H1 (cell line): Measurements from ENCODE around the gene PTX4. TPM values are rescaled to one million over a fixed set of nuclear protein-coding genes. Genes with fewer than 3 reads are reported as not detected.
A peak's percentile ranks its signal among the peaks of the same experiment; 100 is the strongest.

ENCODE experiments used
- CTCF ChIA-PET: fragments of 300-600 bp; sonication (Branson Sonifier 250); formaldehyde crosslinking; loops from one replicate; lab custom pipeline; 2021; ENCODE audit not compliant: partially characterized antibody; lab: Charles Lee
- POLR2A ChIA-PET: fragments of 300-600 bp; sonication (Branson Sonifier 250); formaldehyde crosslinking; loops from one replicate; lab custom pipeline; 2021; ENCODE audit warnings: inconsistent platforms; ENCODE audit not compliant: partially characterized antibody; lab: Charles Lee
- DNase-seq, 2 experiments: peaks; one replicate each; pipeline versions ENCODE4 v3.0.0 to v3.0.0-alpha.2; 2010 to 2022; ENCODE audit warnings: low spot score in 2 of 2, low read depth in 1 of 2, mixed read lengths in 1 of 2
- FAIRE-seq: peaks from 2 replicates; lab custom pipeline; 2011; peaks lifted over from hg19 to GRCh38; lab: Jason Lieb, UNC
- H2AFZ ChIP-seq: 2 replicates; pipeline ENCODE4 v1.8.1; 2012; ENCODE audit warnings: low read length, inconsistent platforms
- H2AK5ac ChIP-seq: 2 replicates; pipeline ENCODE4 v1.6.1; 2013; ENCODE audit warnings: low read depth, low read length
- H2BK120ac ChIP-seq: replicated peaks from 2 replicates; pipeline ENCODE3; 2013; ENCODE audit warnings: low read depth, low read length, inconsistent platforms
- H2BK12ac ChIP-seq: 2 replicates; pipeline ENCODE4 v1.6.1; 2013; ENCODE audit warnings: low read depth, low read length
- H2BK15ac ChIP-seq: 2 replicates; pipeline ENCODE4 v1.6.1; 2013; ENCODE audit warnings: low read length
- H2BK20ac ChIP-seq: 2 replicates; pipeline ENCODE4 v1.6.1; 2013; ENCODE audit warnings: low read length
- H2BK5ac ChIP-seq: 2 replicates; pipeline ENCODE4 v1.6.1; 2013; ENCODE audit warnings: low read depth, low read length
- H3K14ac ChIP-seq: 2 replicates; pipeline ENCODE4 v1.6.1; 2013; ENCODE audit warnings: inconsistent platforms; ENCODE audit not compliant: insufficient read length
- H3K18ac ChIP-seq: 2 replicates; pipeline ENCODE4 v1.6.1; 2013; ENCODE audit warnings: low read length; ENCODE audit errors: extremely low read depth
- H3K23ac ChIP-seq: 2 replicates; pipeline ENCODE4 v1.6.1; 2013; ENCODE audit warnings: inconsistent platforms; ENCODE audit not compliant: insufficient read length
- H3K23me2 ChIP-seq: 2 replicates; pipeline ENCODE4 v1.6.1; 2013; ENCODE audit warnings: low read depth, low read length
- H3K27ac ChIP-seq: 2 replicates; pipeline ENCODE4 v1.6.1; 2011; ENCODE audit warnings: low read depth, low read length, inconsistent platforms
- H3K27me3 ChIP-seq, 4 experiments: replicated peaks in 1 of 4; 1 replicate in 1 of 4; 2 replicates in 3 of 4; pipeline versions ENCODE4 v1.6.1 to v1.8.1; 2011 to 2013; ENCODE audit warnings: low read length in 3 of 4, mild to moderate bottlenecking in 3 of 4, inconsistent platforms in 2 of 4, mixed read lengths in 2 of 4, moderate library complexity in 1 of 4; ENCODE audit not compliant: control insufficient read depth in 3 of 4, insufficient read depth in 3 of 4; ENCODE audit errors: extremely low read depth in 1 of 4
- H3K36me3 ChIP-seq, 4 experiments: 2 replicates each; pipeline versions ENCODE4 v1.6.1 to v1.8.1; 2011 to 2013; ENCODE audit warnings: mild to moderate bottlenecking in 4 of 4, low read length in 3 of 4, moderate library complexity in 2 of 4, control low read depth in 1 of 4, inconsistent platforms in 1 of 4; ENCODE audit not compliant: insufficient read depth in 4 of 4, control insufficient read depth in 2 of 4
- H3K4ac ChIP-seq: replicated peaks from 2 replicates; pipeline ENCODE3; 2013; ENCODE audit warnings: low read length, low read depth, mixed read lengths, inconsistent platforms; ENCODE audit not compliant: insufficient read length
- H3K4me1 ChIP-seq, 4 experiments: replicated peaks in 1 of 4; 1 replicate in 1 of 4; 2 replicates in 3 of 4; pipeline versions ENCODE4 v1.6.1 to v1.8.1; 2011 to 2013; ENCODE audit warnings: low read length in 3 of 4, inconsistent platforms in 2 of 4, mixed read lengths in 1 of 4; ENCODE audit not compliant: insufficient read depth in 4 of 4, control insufficient read depth in 3 of 4
- H3K4me2 ChIP-seq, 2 experiments: 2 replicates each; pipeline versions ENCODE4 v1.6.1 to v1.8.1; 2011 to 2013; ENCODE audit warnings: low read depth in 2 of 2, low read length in 2 of 2, control low read depth in 1 of 2, inconsistent platforms in 1 of 2, mild to moderate bottlenecking in 1 of 2; ENCODE audit not compliant: insufficient read depth in 1 of 2
- H3K4me3 ChIP-seq, 4 experiments: fragments of 200-600, 300-600 bp in 1 of 4; sonication (generic), shearing (Covaris generic), sonication (Bioruptor Twin) in 1 of 4; 2 replicates each; pipeline versions ENCODE4 v1.5.1 to v1.8.1; 2011 to 2016; ENCODE audit warnings: low read length in 4 of 4, low read depth in 3 of 4, control low read depth in 2 of 4, inconsistent platforms in 2 of 4, mild to moderate bottlenecking in 2 of 4, mixed read lengths in 1 of 4, moderate library complexity in 1 of 4; ENCODE audit not compliant: insufficient read depth in 2 of 4; ENCODE audit errors: extremely low read depth in 1 of 4
- H3K56ac ChIP-seq: replicated peaks from 2 replicates; pipeline ENCODE3; 2013; ENCODE audit warnings: low read depth, mild to moderate bottlenecking, mixed read lengths, low read length, inconsistent platforms; ENCODE audit not compliant: insufficient read length
- H3K79me1 ChIP-seq: 2 replicates; pipeline ENCODE4 v1.6.1; 2013; ENCODE audit warnings: low read depth, low read length, control low read depth
- H3K79me2 ChIP-seq, 2 experiments: 2 replicates each; pipeline versions ENCODE4 v1.6.1 to v1.8.1; 2012 to 2013; ENCODE audit warnings: low read length in 2 of 2, mild to moderate bottlenecking in 2 of 2, inconsistent platforms in 1 of 2; ENCODE audit not compliant: insufficient read depth in 2 of 2, control insufficient read depth in 1 of 2
- H3K9ac ChIP-seq, 4 experiments: replicated peaks in 1 of 4; 1 replicate in 1 of 4; 2 replicates in 3 of 4; pipeline versions ENCODE4 v1.6.1 to v1.8.1; 2011 to 2013; ENCODE audit warnings: low read depth in 3 of 4, low read length in 3 of 4, control low read depth in 2 of 4, mild to moderate bottlenecking in 2 of 4, moderate library complexity in 2 of 4, inconsistent platforms in 1 of 4; ENCODE audit errors: extremely low read depth in 1 of 4
- H3K9me3 ChIP-seq, 2 experiments: 2 replicates each; pipeline versions ENCODE4 v1.6.1 to v1.8.1; 2012 to 2013; ENCODE audit warnings: mild to moderate bottlenecking in 2 of 2, moderate library complexity in 2 of 2, control low read depth in 1 of 2, inconsistent platforms in 1 of 2, low read depth in 1 of 2, low read length in 1 of 2, mixed read lengths in 1 of 2; ENCODE audit not compliant: insufficient read depth in 2 of 2
- H4K20me1 ChIP-seq, 2 experiments: replicated peaks in 1 of 2; 2 replicates each; pipeline versions ENCODE3 to v1.8.1; 2011 to 2013; ENCODE audit warnings: inconsistent platforms in 2 of 2, low read length in 2 of 2, mild to moderate bottlenecking in 1 of 2; ENCODE audit not compliant: insufficient read depth in 2 of 2, control insufficient read depth in 1 of 2
- H4K5ac ChIP-seq: 2 replicates; pipeline ENCODE4 v1.6.1; 2013; ENCODE audit warnings: low read length, low read depth, mixed read lengths, inconsistent platforms; ENCODE audit not compliant: insufficient read length
- H4K8ac ChIP-seq: 2 replicates; pipeline ENCODE4 v1.8.0; 2013; ENCODE audit warnings: mild to moderate bottlenecking, moderate library complexity, low read length, inconsistent platforms; ENCODE audit not compliant: insufficient read depth; ENCODE audit errors: extremely low read depth
- H4K91ac ChIP-seq: replicated peaks from 2 replicates; pipeline ENCODE3; 2013; ENCODE audit warnings: low read length, mixed read lengths, inconsistent platforms; ENCODE audit not compliant: insufficient read length
- BACH1 ChIP-seq: IDR thresholded peaks from 2 replicates; pipeline ENCODE4 v1.6.1; 2012; ENCODE audit warnings: low read length, improper control_type of control experiment
- BCL11A ChIP-seq, 2 experiments: IDR thresholded peaks; one replicate each; pipeline ENCODE4 v1.6.1; 2011; ENCODE audit warnings: low read depth in 2 of 2, low read length in 2 of 2, mild to moderate bottlenecking in 2 of 2
- CHD1 ChIP-seq: IDR thresholded peaks from 2 replicates; pipeline ENCODE4 v1.6.1; 2012; ENCODE audit warnings: low read depth, low read length, improper control_type of control experiment
- EP300 ChIP-seq, 2 experiments: IDR thresholded peaks; 1 replicate in 1 of 2; 2 replicates in 1 of 2; pipeline ENCODE4 v1.6.1; 2011 to 2012; ENCODE audit warnings: low read depth in 2 of 2, low read length in 2 of 2, mild to moderate bottlenecking in 2 of 2, borderline replicate concordance in 1 of 2, inconsistent platforms in 1 of 2, moderate library complexity in 1 of 2
- EZH2 ChIP-seq: fragments of 200-600 bp; sonication (generic); IDR thresholded peaks from 2 replicates; pipeline ENCODE4 v1.7.1; 2012; ENCODE audit warnings: low read depth, mild to moderate bottlenecking, moderate library complexity, low read length, inconsistent platforms; ENCODE audit not compliant: severe bottlenecking
- HDAC6 ChIP-seq: IDR thresholded peaks from one replicate; pipeline ENCODE4 v1.7.1; 2012; ENCODE audit warnings: low read depth, mild to moderate bottlenecking, inconsistent platforms, low read length, moderate library complexity
- MAFK ChIP-seq: IDR thresholded peaks from 2 replicates; pipeline ENCODE4 v1.6.1; 2012; ENCODE audit warnings: low read depth, mild to moderate bottlenecking, improper control_type of control experiment, low read length
- NANOG ChIP-seq: IDR thresholded peaks from 2 replicates; pipeline ENCODE4 v1.6.1; 2011; ENCODE audit warnings: low read length, low read depth, mild to moderate bottlenecking, inconsistent platforms; ENCODE audit not compliant: insufficient read depth, poor library complexity, severe bottlenecking
- POLR2A ChIP-seq, 2 experiments: IDR thresholded peaks; 1 replicate in 1 of 2; 2 replicates in 1 of 2; pipeline ENCODE4 v1.6.1; 2011; ENCODE audit warnings: low read depth in 2 of 2, low read length in 2 of 2, mild to moderate bottlenecking in 2 of 2; ENCODE audit errors: control extremely low read depth in 1 of 2
- RAD21 ChIP-seq, 2 experiments: IDR thresholded peaks in 1 of 2; conservative IDR thresholded peaks in 1 of 2; 2 replicates each; pipeline ENCODE4 v1.6.1; 2011; ENCODE audit warnings: low read depth in 2 of 2, low read length in 2 of 2, improper control_type of control experiment in 1 of 2, inconsistent platforms in 1 of 2, mild to moderate bottlenecking in 1 of 2, moderate library complexity in 1 of 2
- RNF2 ChIP-seq: fragments of 200-900, 300-1000 bp; sonication (generic); IDR thresholded peaks from 2 replicates; pipeline ENCODE4 v1.7.1; 2016; ENCODE audit warnings: borderline replicate concordance, low read depth, mild to moderate bottlenecking, antibody characterized with exemption, low read length; ENCODE audit not compliant: poor library complexity, severe bottlenecking; ENCODE audit errors: missing control alignments
- SP4 ChIP-seq: IDR thresholded peaks from 2 replicates; pipeline ENCODE4 v1.6.1; 2012; ENCODE audit warnings: low read length, inconsistent platforms
- SRF ChIP-seq: IDR thresholded peaks from 2 replicates; pipeline ENCODE4 v1.6.1; 2011; ENCODE audit warnings: mild to moderate bottlenecking, low read depth, low read length, moderate library complexity
- WGBS, 2 experiments: shearing (Covaris generic) in 1 of 2; methylation state at CpG; one replicate each; pipeline versions ENCODE4 v1.1.6 to v1.1.7; 2013 to 2015; ENCODE audit warnings: low lambda C conversion rate in 2 of 2, mixed read lengths in 2 of 2, inconsistent platforms in 1 of 2, low coverage in 1 of 2, missing lambda C conversion rate in 1 of 2; ENCODE audit not compliant: insufficient replicate concordance in 2 of 2, insufficient coverage in 1 of 2, insufficient read length in 1 of 2; ENCODE audit errors: extremely low coverage in 1 of 2, missing lambda C conversion rate in 1 of 2; 5-methylcytosine and 5-hydroxymethylcytosine counted together
- polyA plus RNA-seq, 7 experiments: library from polyadenylated mRNA; depleted of rRNA in 3 of 7; stranded (reverse) in 5 of 7; unstranded in 2 of 7; fragments of >200 nt in 5 of 7; fragments of 200-250 nt in 2 of 7; gene quantifications; 1 replicate in 5 of 7; 2 replicates in 1 of 7; 4 replicates in 1 of 7; pipeline versions ENCODE4 v1.2.1 to v1.2.3, GENCODE V29; 2011 to 2013; ENCODE audit warnings: missing spikeins in 2 of 7, mixed read lengths in 2 of 7
- total RNA-seq: library from RNA; stranded (reverse); fragmentation: NEBNext Ultra II Directional; extraction: Animal tissue kit (Norgen Biotek cat#: 25700); gene quantifications from 2 replicates; pipeline ENCODE4 v1.2.1, GENCODE V29; 2021

PTX4 gene
- total and polyA plus RNA-seq, 2 of the 8 experiments (the other 6 are each of a cell fraction or from before 2014, with no cell fraction given), result not detected

GRCh38 chr16:1493746-1494094, 5.0 kb upstream of the PTX4 start:
- FAIRE-seq (no peak), DNase-seq (no peak)
- no peak overlapping the region for H4K5ac ChIP-seq
- H3K4ac ChIP-seq, result no peak overlapping the region
- H4K8ac ChIP-seq, result peak overlapping the region; percentile 84
- peak overlapping the region; percentile 59 for H3K56ac ChIP-seq
- H3K4me2 ChIP-seq, result peak overlapping the region; percentile 88 to 90
- WGBS, 2 experiments, result 0% methylated on average over 1 of the region's 30 CpGs; no CpG with 5 or more reads in 1 of the 2 experiments
- peak overlapping the region; percentile 86 to 93 (median 90) for H3K4me3 ChIP-seq
- peaks cover 3% of the 10 kb centered on the region for H3K79me1 ChIP-seq
- peak overlapping the region; percentile 15; the same call in 1 of the 2 replicates for H2AK5ac ChIP-seq
- no peak overlapping the region for H3K23ac ChIP-seq
- H3K14ac ChIP-seq, result no peak overlapping the region
- H3K23me2 ChIP-seq, result peaks cover 9% of the 10 kb centered on the region
- H2BK5ac ChIP-seq, result no peak overlapping the region
- POLR2A ChIA-PET, result interaction anchor here (0.6 to 16.8 kb wide), 10 partner anchors 9 to 117 kb away, joined by 3 to 175 read pairs (median 5); partner anchors contain the start of gene CCDC154
- no peaks in the 10 kb centered on the region for H3K27me3 ChIP-seq
- H3K4me1 ChIP-seq, result peaks cover 0 to 8% (median 5%) of the 10 kb centered on the region in 4 experiments; a peak in 4 of 7 replicates
- peaks cover 11 to 33% (median 18%) of the 10 kb centered on the region in 4 experiments for H3K36me3 ChIP-seq
- CTCF ChIA-PET, result interaction anchor here (0.6 to 2.2 kb wide), 7 partner anchors 9 to 55 kb away, joined by 3 to 7 read pairs (median 3); no protein-coding TSS in a partner anchor
- no peaks in the 10 kb centered on the region for H3K9me3 ChIP-seq
- H2BK12ac ChIP-seq, result no peak overlapping the region
- H3K79me2 ChIP-seq, result peaks cover 0 to 12% of the 10 kb centered on the region in 2 experiments; a peak in 1 of 4 replicates
- no peak overlapping the region for H2BK15ac ChIP-seq
- H2BK120ac ChIP-seq, result no peak overlapping the region
- H4K91ac ChIP-seq, result no peak overlapping the region
- no peak overlapping the region for H2BK20ac ChIP-seq
- H2AFZ ChIP-seq, result no peak overlapping the region
- H3K27ac ChIP-seq, result peak overlapping the region; percentile 97; the same call in 1 of the 2 replicates
- H3K9ac ChIP-seq, result peak overlapping the region; percentile 87 to 94 (median 92)
- peaks cover 3% of the 10 kb centered on the region in 2 experiments for H4K20me1 ChIP-seq
- H3K18ac ChIP-seq, result no peak overlapping the region
- TF ChIP-seq SP4 (no peak), POLR2A (IDR thresholded peaks at IDR 0.05; ENCODE audit: control extremely low read depth in 1 of 2, low read depth in 2 of 2, low read length in 2 of 2) (no peak), BACH1 (no peak), EZH2 (no peak), BCL11A (IDR thresholded peaks at IDR 0.05; ENCODE audit: low read depth in 2 of 2, low read length in 2 of 2) (no peak), MAFK (no peak), SRF (no peak), HDAC6 (no peak), NANOG (no peak), RNF2 (no peak), CHD1 (no peak), RAD21 (IDR thresholded peaks at IDR 0.05 in 1 of 2, conservative IDR thresholded peaks at IDR 0.05 in 1 of 2; ENCODE audit: low read depth in 2 of 2, low read length in 2 of 2) (no peak), EP300 (IDR thresholded peaks at IDR 0.05; ENCODE audit: borderline replicate concordance in 1 of 2, low read depth in 2 of 2, low read length in 2 of 2) (no peak)
